Pancreas (tissue), 10 donors: ENCODE results near the gene DCAF6. TPM values are rescaled to one million over a fixed set of nuclear protein-coding genes. Genes with fewer than 3 reads are reported as not detected.

Source experiments
- ATAC-seq, 4 donors: fragments of 200-7000 bp; cut with Tn5 transposase; one replicate each; pipeline versions ENCODE4 v1.8.0 to v1.9.1; 2020; ENCODE audit warnings: mild to moderate bottlenecking in 4 of 4, moderate library complexity in 4 of 4
- DNase-seq, 6 donors: peaks; one replicate each; pipeline ENCODE4 v3.0.0-alpha.2; 2020
- FAIRE-seq: peaks from 2 replicates; lab custom pipeline; 2012; peaks lifted over from hg19 to GRCh38; lab: Jason Lieb, UNC
- H3K27ac ChIP-seq, 4 donors: fragments of 200-600 bp; sonication (generic); 1 replicate in 3 of 4; 2 replicates in 1 of 4; pipeline versions ENCODE4 v1.5.0 to v1.8.0; 2020
- H3K27me3 ChIP-seq, 4 donors: fragments of 200-600 bp; one replicate each; pipeline ENCODE4 v1.8.0; 2021
- H3K36me3 ChIP-seq, 3 donors: fragments of 200-600 bp; sonication (generic) in 1 of 3; one replicate each; pipeline versions ENCODE4 v1.5.0 to v1.8.0; 2020 to 2021
- H3K4me1 ChIP-seq, 3 donors: fragments of 200-600 bp; one replicate each; pipeline ENCODE4 v1.8.0; 2021
- H3K4me3 ChIP-seq, 4 donors: fragments of 200-600 bp; sonication (generic) in 2 of 4; one replicate each; pipeline versions ENCODE4 v1.5.0 to v1.8.0; 2020 to 2021
- H3K9me3 ChIP-seq, 4 donors: fragments of 200-600 bp; one replicate each; pipeline ENCODE4 v1.8.0; 2021
- WGBS, 2 donors: extraction: QIAGEN DNeasy Blood & Tissue Kit; methylation state at CpG; one replicate each; pipeline ENCODE4 v1.1.7; 2013; 5-methylcytosine and 5-hydroxymethylcytosine counted together
- intact Hi-C, 3 donors: fragments of 100-400 bp; cut with DNase I; formaldehyde crosslinking; loops; one replicate each; pipeline versions ENCODE4 v1.11.1 to v1.14.2; 2022
- polyA plus RNA-seq, 2 donors: library from polyadenylated mRNA; stranded (reverse); fragments of 200-250 nt; gene quantifications; one replicate each; pipeline ENCODE4 v1.2.3, GENCODE V29; 2013
- total RNA-seq, 6 donors: library from RNA; stranded (reverse); fragmentation: NEBNext Ultra II Directional in 4 of 6; extraction: Animal tissue kit (Norgen Biotek cat#: 25700) in 4 of 6; gene quantifications; one replicate each; pipeline versions ENCODE4 v1.2.1 to v1.2.4, GENCODE V29; 2021 to 2023
- TF ChIP-seq, protein P1 (sequence below), 4 donors: fragments of 200-600 bp; sonication (generic) in 3 of 4; IDR thresholded peaks; one replicate each; pipeline versions ENCODE4 v1.5.0 to v1.8.0; 2021; ENCODE audit warnings: antibody characterized with exemption in 4 of 4
- donor health status: healthy with polysubstance abuse.
- donor health status: DM: no; HTN: no; CAD: no; lungs with moderate emphysema.
- donor health status: DM: no; HTN: no; CAD: no.
- donor health status: control.
- donor health status: control.
- donor health status: Bipolar disorder and iron deficiency.
- donor health status: DM: yes; HTN: yes; CAD: no.
- donor health status: DM: no; HTN: no; CAD: no.
- donor health status: DM: no; HTN: no; CAD: no.
- donor health status: DM: yes; HTN: yes; CAD: no.

DCAF6 gene
- total and polyA plus RNA-seq, 8 donors, result 11.4 to 31.9 (median 20.0) TPM

DNA sequence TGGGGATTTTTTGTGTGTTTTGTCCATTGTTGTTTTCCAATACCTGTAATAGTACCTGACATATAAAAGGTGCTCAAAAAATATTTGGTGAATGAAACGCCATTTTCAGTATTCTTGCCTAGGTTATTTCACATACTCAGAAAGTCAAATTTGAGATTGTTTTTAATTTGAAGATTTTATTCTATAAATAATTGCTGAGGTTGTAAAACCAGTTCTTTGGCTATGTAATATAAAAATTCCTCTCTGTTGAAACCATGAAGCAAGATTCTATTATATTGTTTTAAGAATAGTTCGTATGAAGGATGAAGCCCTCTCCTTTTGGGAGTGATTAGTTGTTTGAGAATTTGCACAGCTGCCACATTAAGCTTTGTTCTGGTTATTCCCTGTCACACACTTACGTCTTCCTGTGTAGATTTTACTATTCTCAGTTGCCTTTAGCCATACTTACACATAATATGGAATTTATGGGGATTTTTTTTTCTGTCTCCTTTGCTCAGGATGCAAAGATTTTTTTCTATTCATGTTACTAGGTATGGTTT, 60.6 kb downstream of the DCAF6 start:
- ATAC-seq (peak in 1 of 4 donors; percentile 18), FAIRE-seq (no peak), DNase-seq (no peak)
- intact Hi-C loops, result no loop called here
- H3K4me1 ChIP-seq, result peaks cover 7 to 10% (median 9%) of the 10 kb centered on the region in 3 donors
- H3K27me3 ChIP-seq, result no peaks in the 10 kb centered on the region
- WGBS, 2 donors, result 30 to 36% methylated on average over 3 of the region's 3 CpGs
- TF ChIP-seq, protein P1, sequence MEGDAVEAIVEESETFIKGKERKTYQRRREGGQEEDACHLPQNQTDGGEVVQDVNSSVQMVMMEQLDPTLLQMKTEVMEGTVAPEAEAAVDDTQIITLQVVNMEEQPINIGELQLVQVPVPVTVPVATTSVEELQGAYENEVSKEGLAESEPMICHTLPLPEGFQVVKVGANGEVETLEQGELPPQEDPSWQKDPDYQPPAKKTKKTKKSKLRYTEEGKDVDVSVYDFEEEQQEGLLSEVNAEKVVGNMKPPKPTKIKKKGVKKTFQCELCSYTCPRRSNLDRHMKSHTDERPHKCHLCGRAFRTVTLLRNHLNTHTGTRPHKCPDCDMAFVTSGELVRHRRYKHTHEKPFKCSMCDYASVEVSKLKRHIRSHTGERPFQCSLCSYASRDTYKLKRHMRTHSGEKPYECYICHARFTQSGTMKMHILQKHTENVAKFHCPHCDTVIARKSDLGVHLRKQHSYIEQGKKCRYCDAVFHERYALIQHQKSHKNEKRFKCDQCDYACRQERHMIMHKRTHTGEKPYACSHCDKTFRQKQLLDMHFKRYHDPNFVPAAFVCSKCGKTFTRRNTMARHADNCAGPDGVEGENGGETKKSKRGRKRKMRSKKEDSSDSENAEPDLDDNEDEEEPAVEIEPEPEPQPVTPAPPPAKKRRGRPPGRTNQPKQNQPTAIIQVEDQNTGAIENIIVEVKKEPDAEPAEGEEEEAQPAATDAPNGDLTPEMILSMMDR (IDR thresholded peaks at IDR 0.05), result no peak
- no peak overlapping the region for H3K4me3 ChIP-seq
- H3K9me3 ChIP-seq, result no peaks in the 10 kb centered on the region
- no peak overlapping the region for H3K27ac ChIP-seq
- H3K36me3 ChIP-seq, result peaks cover 0 to 9% (median 6%) of the 10 kb centered on the region in 3 donors

DNA sequence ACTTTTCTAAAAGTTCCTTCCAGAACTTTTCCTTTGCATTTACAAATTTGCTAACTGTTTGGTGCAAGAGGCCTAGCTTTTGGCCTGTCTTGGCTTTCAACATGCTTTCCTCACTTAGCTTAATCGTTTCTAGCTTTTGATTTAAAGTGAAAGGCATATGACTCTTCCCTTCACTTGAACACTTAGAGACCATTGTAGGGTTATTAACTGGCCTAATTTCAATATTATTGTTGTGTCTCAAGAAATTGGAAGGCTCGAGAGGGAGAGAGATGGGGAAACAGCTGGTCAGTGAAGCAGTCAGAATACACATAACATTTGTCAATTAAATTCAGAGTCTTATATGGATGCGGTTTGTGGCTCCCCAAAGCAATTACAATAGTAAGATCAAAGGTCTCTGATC, 63.4 kb downstream of the DCAF6 start:
- H3K4me3 ChIP-seq, result no peak overlapping the region
- H3K27ac ChIP-seq, result no peak overlapping the region
- intact Hi-C loops, result no loop called here
- peaks cover 2 to 9% (median 3%) of the 10 kb centered on the region in 3 donors for H3K4me1 ChIP-seq
- TF ChIP-seq, protein P1 (IDR thresholded peaks at IDR 0.05), result no peak
- H3K27me3 ChIP-seq, result no peaks in the 10 kb centered on the region
- peaks cover 0 to 1% (median 0%) of the 10 kb centered on the region in 3 donors for H3K36me3 ChIP-seq
- no peaks in the 10 kb centered on the region for H3K9me3 ChIP-seq
- no peak for FAIRE-seq
- DNase-seq, result no peak
- no peak for ATAC-seq
- WGBS, 2 donors, result 80 to 89% methylated on average over 3 of the region's 3 CpGs

DNA sequence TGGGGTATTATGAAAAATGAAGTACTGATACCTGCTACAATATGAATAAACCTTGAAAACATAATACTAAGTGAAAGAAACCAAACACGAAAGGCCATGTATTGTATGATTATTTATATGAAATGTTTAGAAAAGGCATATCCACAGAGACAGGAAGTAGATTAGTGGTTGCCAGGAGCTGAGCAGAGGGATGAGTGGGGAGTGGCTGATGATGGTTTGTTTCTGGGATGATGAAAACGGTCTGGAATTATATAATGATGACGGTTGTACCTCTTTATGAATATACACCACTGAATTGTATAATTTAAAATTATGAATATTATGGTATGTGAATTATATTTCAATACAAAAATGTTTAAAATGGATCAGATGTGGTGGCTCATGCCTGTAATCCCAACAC, 64.2 kb downstream of the DCAF6 start:
- H3K27ac ChIP-seq, result no peak overlapping the region
- H3K4me3 ChIP-seq, result no peak overlapping the region
- DNase-seq (no peak), FAIRE-seq (no peak), ATAC-seq (no peak)
- peaks cover 0 to 9% (median 3%) of the 10 kb centered on the region in 3 donors for H3K4me1 ChIP-seq
- H3K27me3 ChIP-seq, result no peaks in the 10 kb centered on the region
- intact Hi-C loops, result no loop called here
- H3K9me3 ChIP-seq, result no peaks in the 10 kb centered on the region
- TF ChIP-seq, protein P1 (IDR thresholded peaks at IDR 0.05), result no peak
- 88 to 97% methylated on average over 3 of the region's 3 CpGs for WGBS, 2 donors
- peaks cover 0 to 3% (median 0%) of the 10 kb centered on the region in 3 donors for H3K36me3 ChIP-seq

DNA sequence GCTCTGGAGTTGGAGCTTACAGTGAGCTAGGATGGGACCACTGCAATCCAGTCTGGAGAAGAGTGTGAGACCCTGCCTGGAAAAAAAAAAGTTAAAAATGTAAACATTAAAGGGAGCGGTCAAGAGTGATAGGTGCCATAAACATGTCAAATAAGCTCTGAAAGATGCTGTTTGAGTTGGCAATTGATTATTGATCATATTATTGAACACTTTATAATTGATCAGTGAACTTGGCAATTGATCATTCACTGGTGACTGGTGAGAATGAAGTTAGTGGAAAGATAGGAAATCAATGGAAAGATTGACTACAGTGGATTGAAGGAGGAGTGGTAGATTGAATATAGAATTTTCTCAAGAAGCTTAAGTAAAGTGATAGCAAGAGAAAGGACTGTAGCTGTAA, 64.7 kb downstream of the DCAF6 start:
- DNase-seq, result no peak
- no peak for FAIRE-seq
- Histone ChIP-seq H3K9me3 (no peaks in the 10 kb centered on the region), H3K4me3 (no peak overlapping the region), H3K27me3 (no peaks in the 10 kb centered on the region), H3K27ac (no peak overlapping the region), H3K4me1 (peaks cover 0 to 9% (median 3%) of the 10 kb centered on the region in 3 donors), H3K36me3 (peaks cover 0 to 3% (median 0%) of the 10 kb centered on the region in 3 donors)
- intact Hi-C loops, result no loop called here
- ATAC-seq, result no peak
- TF ChIP-seq, protein P1 (IDR thresholded peaks at IDR 0.05), result no peak
- 97% methylated on average over 1 of the region's 1 CpG for WGBS, 2 donors

DNA sequence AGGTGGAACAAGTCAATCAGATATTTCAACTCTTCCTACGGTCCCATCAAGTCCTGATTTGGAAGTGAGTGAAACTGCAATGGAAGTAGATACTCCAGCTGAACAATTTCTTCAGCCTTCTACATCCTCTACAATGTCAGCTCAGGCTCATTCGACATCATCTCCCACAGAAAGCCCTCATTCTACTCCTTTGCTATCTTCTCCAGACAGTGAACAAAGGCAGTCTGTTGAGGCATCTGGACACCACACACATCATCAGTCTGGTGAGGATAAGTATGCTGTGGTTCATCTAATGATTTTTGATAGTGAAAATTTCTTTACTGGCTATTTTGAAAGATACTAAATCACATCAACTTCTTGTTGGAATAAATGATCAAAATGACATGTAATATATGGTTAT, 68.0 kb downstream of the DCAF6 start:
- no peak overlapping the region for H3K4me3 ChIP-seq
- WGBS, 2 donors, result 96 to 98% methylated on average over 2 of the region's 2 CpGs
- H3K27ac ChIP-seq, result no peak overlapping the region
- intact Hi-C loops, result no loop called here
- ATAC-seq, result no peak
- H3K4me1 ChIP-seq, result no peaks in the 10 kb centered on the region
- no peak for FAIRE-seq
- H3K9me3 ChIP-seq, result no peaks in the 10 kb centered on the region
- TF ChIP-seq, protein P1 (IDR thresholded peaks at IDR 0.05), result no peak
- DNase-seq, result no peak
- peaks cover 0 to 12% (median 0%) of the 10 kb centered on the region in 3 donors for H3K36me3 ChIP-seq
- no peaks in the 10 kb centered on the region for H3K27me3 ChIP-seq
